SKM-1 (cell line): Measurements from ENCODE around the gene COL6A3.

Experiments
- DNase-seq: peaks from one replicate; lab custom pipeline; 2025; ENCODE audit not compliant: unreplicated experiment; lab: John Stamatoyannopoulos, UW

The COL6A3 gene

DNA sequence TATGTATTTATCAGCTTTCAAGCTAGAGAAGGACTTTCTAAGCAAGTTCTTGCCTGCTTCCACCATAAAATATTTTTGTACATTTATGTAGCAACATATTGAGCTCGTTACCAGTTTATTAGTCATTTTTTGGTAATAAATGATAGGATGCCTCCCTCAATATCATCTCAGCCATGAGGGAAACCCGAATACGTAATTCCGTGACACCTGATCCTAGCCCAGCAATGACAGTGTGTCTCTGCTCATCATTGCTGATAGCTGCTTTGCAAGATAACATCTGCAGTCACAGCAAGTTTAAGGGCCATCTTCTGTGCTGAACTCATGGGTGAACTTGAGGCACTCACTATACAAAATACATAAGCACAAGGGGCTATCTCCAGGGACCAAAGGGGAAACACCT, 62.2 kb downstream of the COL6A3 start:
- DNase-seq: no peak

DNA sequence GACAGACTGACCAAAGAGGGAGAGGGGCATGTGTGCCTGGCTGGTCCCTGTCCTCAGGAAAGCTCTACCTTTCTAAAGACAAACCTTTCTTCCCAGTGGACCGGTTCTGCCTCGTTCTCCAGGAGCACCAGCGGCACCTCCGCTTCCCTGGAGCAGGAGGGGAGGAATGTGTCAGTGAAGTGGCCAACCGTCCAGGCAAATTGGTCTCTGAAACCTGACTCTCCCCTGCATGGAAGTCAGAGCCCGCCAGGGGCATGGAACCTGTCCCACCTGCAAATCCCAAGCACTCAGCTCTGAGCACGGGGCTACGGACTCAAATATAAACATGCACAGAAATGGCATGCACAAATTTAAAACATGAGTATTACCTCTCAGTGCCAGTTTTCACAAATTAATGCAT, 62.9 kb downstream of the COL6A3 start:
- no peak for DNase-seq

- DNase-seq: no peak
These were observed 63.4 kb downstream of the COL6A3 start for GRCh38 chr2:237350597-237350996.

DNA sequence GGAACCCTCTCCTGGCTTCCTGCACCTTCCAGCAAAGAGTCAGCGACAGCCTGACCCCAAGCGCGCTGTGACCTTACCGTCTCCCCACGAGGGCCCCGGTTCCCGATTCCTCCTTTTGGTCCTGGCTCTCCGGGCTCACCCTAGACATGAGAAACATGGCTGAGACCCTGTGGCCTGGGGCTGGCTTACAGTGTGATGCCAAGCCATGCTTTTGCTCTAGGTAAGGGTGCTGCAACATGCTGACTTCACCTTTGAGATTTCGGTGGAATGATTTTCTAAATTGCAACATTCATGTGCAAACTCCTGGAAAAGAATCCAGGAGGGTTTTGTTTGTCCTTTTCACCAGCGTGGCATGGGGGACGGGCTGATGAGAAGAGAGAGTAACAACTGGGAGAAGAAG, 63.9 kb downstream of the COL6A3 start:
- no peak for DNase-seq

GRCh38 chr2:237348281-237348865, 65.6 kb downstream of the COL6A3 start:
- no peak for DNase-seq

- DNase-seq: no peak
These were observed 67.9 kb downstream of the COL6A3 start for GRCh38 chr2:237345891-237346640.

DNA sequence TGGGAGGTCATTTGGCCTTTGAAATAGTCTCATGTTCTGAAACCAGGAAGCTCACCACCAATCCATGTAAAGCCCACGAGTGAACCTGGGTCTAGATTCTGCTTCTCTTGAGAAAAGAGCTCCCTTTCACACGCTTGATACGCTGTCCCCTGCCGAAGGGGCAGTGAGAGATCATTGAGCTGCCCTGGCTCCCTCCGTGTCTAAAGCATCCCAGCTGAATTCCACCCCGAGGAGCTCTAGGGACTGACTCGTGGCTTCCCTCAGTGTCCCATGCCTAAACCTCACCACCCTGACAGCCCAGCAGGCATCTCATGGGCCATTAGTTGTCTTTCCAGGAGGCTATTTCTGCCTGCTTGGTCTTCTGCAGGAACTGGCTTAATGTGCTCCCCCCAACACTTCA, 68.6 kb downstream of the COL6A3 start:
- DNase-seq: no peak

GRCh38 chr2:237344942-237345341, 69.0 kb downstream of the COL6A3 start:
- DNase-seq: no peak

- DNase-seq: no peak
These were observed 70.0 kb downstream of the COL6A3 start for GRCh38 chr2:237343993-237344392.

DNA sequence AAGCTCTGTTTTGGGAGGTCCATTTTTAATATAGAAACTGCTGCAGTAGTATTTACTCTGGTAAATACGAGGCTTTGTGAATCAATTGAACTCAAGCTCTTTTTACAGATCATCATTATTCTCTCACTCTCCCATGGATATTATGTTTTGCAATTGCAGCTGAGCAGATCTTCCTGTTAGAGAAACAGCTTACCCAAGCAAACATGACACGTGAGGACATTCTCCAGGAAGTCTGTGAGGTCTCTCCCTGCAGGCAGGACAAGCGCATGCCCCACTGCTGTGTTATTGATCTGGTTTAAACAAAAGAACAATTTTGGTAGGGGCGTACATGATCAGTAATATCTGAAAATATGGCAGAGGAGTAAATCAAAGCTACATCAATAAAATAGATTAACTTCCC, 72.1 kb downstream of the COL6A3 start:
- no peak for DNase-seq

GRCh38 chr2:237337586-237337985, 76.4 kb downstream of the COL6A3 start:
- DNase-seq: no peak

DNA sequence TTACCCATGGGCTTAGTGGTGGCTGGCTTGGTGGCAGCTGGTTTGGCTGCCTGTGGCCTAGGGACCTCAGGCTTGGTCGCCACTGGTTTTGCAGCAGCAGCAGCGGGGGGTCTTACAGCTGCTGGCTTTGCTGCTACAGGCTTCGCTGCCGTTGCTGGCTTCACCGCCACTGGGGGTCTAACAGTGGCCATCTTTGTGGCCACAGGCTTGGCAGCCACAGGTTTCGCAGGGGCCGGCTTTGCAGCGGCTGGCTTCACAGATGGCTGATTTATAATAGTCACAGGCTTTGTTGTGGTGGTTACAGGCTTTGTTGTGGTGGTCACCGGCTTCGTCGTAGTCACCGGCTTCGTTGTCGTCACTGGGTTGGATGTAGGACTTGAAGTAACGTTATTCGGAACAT, 77.8 kb downstream of the COL6A3 start:
- DNase-seq: no peak

DNA sequence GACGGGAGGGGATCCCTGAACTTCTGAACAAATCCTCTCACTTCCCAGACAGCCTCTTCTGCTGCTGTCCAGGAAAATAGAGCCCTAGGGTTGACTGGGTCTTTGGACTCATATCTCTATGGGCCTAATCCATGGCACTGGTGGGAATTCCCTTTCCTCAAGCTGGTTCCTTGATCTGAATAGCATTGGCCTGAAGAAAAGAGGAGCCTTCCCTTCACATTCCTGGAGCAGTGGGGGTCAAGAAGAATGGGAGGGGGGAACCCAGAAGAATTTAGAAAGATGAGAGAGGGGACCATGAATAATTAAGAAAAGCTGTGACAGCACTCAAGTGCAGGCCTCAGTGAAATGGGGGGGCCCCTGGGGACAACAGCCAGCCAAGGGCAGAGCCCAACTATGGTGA, 80.2 kb downstream of the COL6A3 start:
- no peak for DNase-seq

DNA sequence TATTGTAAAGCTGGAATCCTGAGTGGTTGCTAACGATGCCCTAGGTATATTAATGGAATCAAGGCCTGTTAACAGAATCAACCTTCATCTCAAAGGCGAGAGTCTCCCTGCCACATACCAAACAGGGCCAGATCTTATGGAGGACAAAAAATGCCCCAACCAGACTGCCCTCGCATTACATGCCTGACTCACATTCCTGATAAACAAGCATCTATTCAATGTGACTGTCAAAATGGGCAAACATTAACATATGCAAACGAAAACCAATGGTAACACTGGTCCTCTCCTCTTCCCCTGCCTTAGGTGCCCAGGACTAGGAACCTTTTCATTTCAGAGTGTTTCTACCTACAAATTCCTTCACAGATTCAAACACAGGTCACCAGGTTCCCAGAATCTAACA, 83.4 kb downstream of the COL6A3 start:
- no peak for DNase-seq

DNA sequence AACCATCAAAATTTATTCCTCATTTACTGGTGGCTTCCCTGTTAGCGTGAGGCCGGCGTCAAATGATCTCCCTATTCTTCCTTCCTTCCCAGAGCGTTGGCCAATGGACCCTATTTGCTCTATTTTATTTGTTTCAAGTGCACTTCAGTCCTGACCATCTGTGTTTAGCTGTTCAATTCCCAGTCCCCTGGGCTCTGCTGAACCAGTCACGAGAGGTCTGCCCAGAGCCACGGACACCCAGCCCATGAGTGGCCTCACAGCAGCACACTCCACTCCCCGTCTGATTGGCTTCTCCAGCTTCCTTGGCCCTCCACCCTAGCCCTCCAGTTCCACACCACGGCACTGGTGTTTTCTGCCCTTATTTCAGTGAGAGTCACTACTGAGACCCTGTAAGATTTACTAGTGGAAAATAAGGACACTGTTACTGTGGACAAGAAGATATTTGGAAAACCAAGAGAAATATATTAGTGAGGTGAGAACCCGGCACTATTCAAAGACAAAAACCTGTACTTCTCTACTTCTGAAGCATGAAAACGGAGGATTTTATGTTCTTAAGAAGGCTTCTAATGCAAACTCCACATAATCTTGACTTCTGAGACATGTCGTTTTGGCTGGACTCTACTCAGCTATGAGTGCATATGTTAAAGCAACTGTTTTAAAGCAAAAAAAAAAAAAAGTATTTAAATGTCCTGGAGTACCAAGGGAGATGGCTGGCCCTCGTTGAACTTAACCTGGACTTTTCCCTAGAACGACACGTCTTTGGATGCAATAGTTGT, 86.6 kb downstream of the COL6A3 start:
- no peak for DNase-seq

DNA sequence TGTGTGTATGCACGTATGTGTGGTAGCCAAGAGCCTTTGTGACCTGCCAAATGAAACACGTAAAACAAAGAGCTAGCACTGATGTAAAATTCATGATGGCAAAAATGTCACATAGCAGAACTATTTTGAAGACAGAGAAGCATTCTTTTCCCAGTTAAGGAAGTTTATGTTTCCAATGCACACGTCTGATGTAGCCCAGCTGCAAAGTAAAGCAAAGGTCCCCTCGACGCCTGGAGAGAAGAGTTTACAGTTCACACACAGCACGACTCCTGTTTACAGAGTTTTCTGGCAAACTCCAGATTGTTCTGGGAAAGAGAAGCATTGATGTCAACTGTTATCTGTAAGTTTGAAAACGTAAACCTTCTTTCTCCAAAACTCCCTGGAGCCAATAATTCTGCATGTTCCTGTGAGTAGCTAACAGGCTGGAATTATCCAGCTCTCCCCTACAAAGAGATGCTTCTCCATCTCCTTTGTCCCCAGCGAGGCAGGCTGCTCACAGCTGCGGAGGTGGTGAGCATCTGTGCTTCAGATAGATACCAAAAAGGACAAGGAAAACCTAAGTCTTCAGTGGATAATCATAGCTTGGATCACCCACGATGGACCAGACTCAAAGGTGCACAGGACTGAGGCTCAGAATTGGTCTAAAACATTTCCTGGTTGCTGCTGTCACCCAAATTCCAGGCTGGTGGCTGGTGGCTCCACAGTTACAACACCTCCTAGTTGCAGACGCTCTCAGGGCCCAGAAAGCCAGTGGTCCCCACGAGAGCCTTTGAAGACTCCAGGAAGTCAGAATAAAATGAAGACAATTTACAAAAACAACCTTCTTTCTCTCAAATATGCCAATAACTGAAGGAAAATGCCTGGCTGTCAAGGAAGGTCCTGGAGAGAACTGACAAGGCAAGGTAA, 87.4 kb downstream of the COL6A3 start:
- no peak for DNase-seq

DNA sequence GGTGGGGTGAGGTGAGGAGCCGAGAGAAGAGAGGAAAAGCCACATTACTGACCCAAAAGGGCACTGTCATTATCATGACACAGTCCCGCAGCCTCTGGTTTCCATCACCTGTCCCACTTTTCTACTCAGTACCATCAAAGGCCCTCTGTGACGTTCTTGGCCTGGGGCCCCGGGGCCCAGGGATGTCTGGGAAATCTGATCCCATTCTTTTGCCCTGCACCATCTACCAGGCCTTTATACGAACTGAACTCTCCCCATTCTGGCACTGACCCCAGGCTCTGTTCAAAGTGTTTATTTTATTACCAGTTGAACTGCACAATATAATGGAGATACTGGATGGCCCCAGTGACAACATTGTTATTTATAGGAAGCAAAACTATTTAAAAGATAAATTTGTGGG, 89.1 kb downstream of the COL6A3 start:
- no peak for DNase-seq

- no peak for DNase-seq
These were observed 89.5 kb downstream of the COL6A3 start for GRCh38 chr2:237324405-237324831.

GRCh38 chr2:237323656-237324055, 90.3 kb downstream of the COL6A3 start:
- no peak for DNase-seq

DNA sequence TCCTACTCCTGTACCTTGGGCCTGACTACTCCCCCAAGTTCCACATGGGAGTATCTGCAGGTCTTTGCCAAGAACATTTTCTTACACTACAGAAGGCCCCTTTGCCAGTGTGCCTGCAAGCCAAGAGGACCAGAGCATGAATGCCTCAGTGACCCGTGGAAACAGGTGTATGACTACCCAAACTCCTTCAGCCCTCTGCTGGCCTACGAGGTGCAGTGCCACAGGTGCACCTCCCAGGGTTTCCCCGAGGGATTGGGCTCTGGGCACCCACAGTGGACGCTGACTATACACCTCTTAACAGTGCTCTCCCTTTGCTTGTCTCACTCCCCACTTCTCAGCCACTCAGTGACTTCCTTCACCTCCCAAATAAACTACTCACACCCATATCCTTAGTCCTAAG, 91.4 kb downstream of the COL6A3 start:
- DNase-seq: no peak

- no peak for DNase-seq
These were observed 92.2 kb downstream of the COL6A3 start for GRCh38 chr2:237321746-237322145.
